Loucy (cell line): ENCODE results near the gene PRSS36.

Experiments
- EZH2phosphoT487 ChIP-seq: fragments of 200-600 bp; IDR thresholded peaks from 2 replicates; pipeline ENCODE4 v1.6.1; 2018; ENCODE audit warnings: antibody characterized with exemption, mild to moderate bottlenecking, moderate library complexity, borderline replicate concordance
- TF ChIP-seq, protein P1 (sequence below): fragments of 200-600 bp; sonication (generic); conservative IDR thresholded peaks from 2 replicates; pipeline ENCODE4 v1.5.1; 2014; ENCODE audit warnings: mild to moderate bottlenecking, antibody characterized with exemption, low read length

GRCh38 chr16:31093132-31093703 lies 56.6 kb downstream of the PRSS36 start:
- TF ChIP-seq, protein P1, sequence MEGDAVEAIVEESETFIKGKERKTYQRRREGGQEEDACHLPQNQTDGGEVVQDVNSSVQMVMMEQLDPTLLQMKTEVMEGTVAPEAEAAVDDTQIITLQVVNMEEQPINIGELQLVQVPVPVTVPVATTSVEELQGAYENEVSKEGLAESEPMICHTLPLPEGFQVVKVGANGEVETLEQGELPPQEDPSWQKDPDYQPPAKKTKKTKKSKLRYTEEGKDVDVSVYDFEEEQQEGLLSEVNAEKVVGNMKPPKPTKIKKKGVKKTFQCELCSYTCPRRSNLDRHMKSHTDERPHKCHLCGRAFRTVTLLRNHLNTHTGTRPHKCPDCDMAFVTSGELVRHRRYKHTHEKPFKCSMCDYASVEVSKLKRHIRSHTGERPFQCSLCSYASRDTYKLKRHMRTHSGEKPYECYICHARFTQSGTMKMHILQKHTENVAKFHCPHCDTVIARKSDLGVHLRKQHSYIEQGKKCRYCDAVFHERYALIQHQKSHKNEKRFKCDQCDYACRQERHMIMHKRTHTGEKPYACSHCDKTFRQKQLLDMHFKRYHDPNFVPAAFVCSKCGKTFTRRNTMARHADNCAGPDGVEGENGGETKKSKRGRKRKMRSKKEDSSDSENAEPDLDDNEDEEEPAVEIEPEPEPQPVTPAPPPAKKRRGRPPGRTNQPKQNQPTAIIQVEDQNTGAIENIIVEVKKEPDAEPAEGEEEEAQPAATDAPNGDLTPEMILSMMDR, result no peak
- TF ChIP-seq EZH2phosphoT487, result no peak
